Endometrial microvascular endothelial cells (primary cell): ENCODE data around the gene MORN4. TPM values are rescaled to one million over a fixed set of nuclear protein-coding genes. Genes with fewer than 3 reads are reported as not detected.
"Not testable (repeated sequence)": the region's sequence is repeated elsewhere in the genome, so short reads cannot be mapped to it uniquely, and the experiment has no call there.

ENCODE experiments used
- in situ Hi-C: cut with HindIII; loops from 2 replicates; pipeline ENCODE4 v1.10.0; 2017; ENCODE audit warnings: low sequenced_read_pairs, low pct_unique_long_range_greater_than_20kb; ENCODE audit errors: inconsistent ontology term
- total RNA-seq: library from RNA; depleted of rRNA; stranded (reverse); fragments of >200 nt; gene quantifications from one replicate; pipeline ENCODE4 v1.2.3, GENCODE V29; 2015; ENCODE audit errors: inconsistent ontology term

Gene MORN4
- total RNA-seq, 1 donor from 2014 or later = 4.7 TPM

GRCh38 chr10:97580421-97581367 is 52.6 kb downstream of the MORN4 start:
- in situ Hi-C loops = no loop called here

- in situ Hi-C loops = no loop called here
Measured at GRCh38 chr10:97578171-97578844, 55.0 kb downstream of the MORN4 start.

GRCh38 chr10:97577701-97578100 is 55.6 kb downstream of the MORN4 start:
- in situ Hi-C loops = no loop called here

GRCh38 chr10:97576487-97576886 is 56.8 kb downstream of the MORN4 start:
- in situ Hi-C loops = not testable (repeated sequence)

GRCh38 chr10:97575127-97575668 is 58.1 kb downstream of the MORN4 start:
- in situ Hi-C loops = no loop called here

GRCh38 chr10:97574374-97575126 is 58.8 kb downstream of the MORN4 start:
- in situ Hi-C loops = no loop called here

GRCh38 chr10:97573672-97574071 is 59.6 kb downstream of the MORN4 start:
- in situ Hi-C loops = no loop called here

GRCh38 chr10:97573021-97573420 is 60.3 kb downstream of the MORN4 start:
- in situ Hi-C loops = no loop called here

GRCh38 chr10:97572214-97572989 is 60.9 kb downstream of the MORN4 start, which contains the start of gene ANKRD2:
TSS of gene ANKRD2 (plus strand) at chr10:97572779. CDS start at chr10:97572789, 10 bp downstream.
- in situ Hi-C loops = no loop called here

GRCh38 chr10:97571622-97572021 is 61.7 kb downstream of the MORN4 start:
- in situ Hi-C loops = no loop called here

GRCh38 chr10:97570789-97571471 is 62.4 kb downstream of the MORN4 start:
- in situ Hi-C loops = no loop called here

- in situ Hi-C loops = no loop called here
Measured at GRCh38 chr10:97570146-97570788, 63.0 kb downstream of the MORN4 start.

- in situ Hi-C loops = no loop called here
Measured at GRCh38 chr10:97567891-97568290, 65.4 kb downstream of the MORN4 start.

- in situ Hi-C loops = no loop called here
Measured at GRCh38 chr10:97566336-97566996, 66.8 kb downstream of the MORN4 start.

GRCh38 chr10:97564776-97565175 is 68.5 kb downstream of the MORN4 start:
- in situ Hi-C loops = no loop called here
